ENCODE results near the gene FTHL17. TPM values are rescaled to one million over a fixed set of nuclear protein-coding genes. Genes with fewer than 3 reads are reported as not detected.

Gene FTHL17
- total RNA-seq, 1 donor from 2014 or later = not detected

DNA sequence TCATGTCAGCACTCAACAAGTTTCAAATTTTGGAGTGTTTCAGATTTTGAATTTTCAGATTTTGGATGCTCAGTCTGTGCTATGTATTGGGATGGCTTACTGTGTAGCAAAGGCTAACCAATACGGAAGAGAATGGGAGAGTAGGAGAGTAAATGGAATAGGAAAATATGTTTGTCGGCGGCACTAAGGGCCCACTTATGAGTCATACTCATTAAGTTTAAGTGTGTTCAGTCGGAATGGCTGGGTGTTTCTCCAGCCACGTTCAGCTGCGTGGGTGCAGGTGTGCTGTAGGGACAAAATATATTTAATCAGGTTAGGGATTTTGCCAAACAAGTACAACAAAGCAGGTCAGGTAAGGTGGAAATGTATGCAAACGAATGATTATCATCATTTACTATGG lies 13.6 kb downstream of the FTHL17 start:
- no peak for DNase-seq (ENCODE audit: low read depth)
- Histone ChIP-seq H3K27me3 (ENCODE audit: control insufficient read depth, insufficient read depth, low read length) (no peaks in the 10 kb centered on the region), H3K36me3 (ENCODE audit: control insufficient read depth, insufficient read depth, low read length) (no peaks in the 10 kb centered on the region), H3K4me3 (ENCODE audit: low read depth, low read length) (no peak overlapping the region)
- TF ChIP-seq, protein P1, sequence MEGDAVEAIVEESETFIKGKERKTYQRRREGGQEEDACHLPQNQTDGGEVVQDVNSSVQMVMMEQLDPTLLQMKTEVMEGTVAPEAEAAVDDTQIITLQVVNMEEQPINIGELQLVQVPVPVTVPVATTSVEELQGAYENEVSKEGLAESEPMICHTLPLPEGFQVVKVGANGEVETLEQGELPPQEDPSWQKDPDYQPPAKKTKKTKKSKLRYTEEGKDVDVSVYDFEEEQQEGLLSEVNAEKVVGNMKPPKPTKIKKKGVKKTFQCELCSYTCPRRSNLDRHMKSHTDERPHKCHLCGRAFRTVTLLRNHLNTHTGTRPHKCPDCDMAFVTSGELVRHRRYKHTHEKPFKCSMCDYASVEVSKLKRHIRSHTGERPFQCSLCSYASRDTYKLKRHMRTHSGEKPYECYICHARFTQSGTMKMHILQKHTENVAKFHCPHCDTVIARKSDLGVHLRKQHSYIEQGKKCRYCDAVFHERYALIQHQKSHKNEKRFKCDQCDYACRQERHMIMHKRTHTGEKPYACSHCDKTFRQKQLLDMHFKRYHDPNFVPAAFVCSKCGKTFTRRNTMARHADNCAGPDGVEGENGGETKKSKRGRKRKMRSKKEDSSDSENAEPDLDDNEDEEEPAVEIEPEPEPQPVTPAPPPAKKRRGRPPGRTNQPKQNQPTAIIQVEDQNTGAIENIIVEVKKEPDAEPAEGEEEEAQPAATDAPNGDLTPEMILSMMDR (IDR thresholded peaks at IDR 0.05; ENCODE audit: insufficient read depth, low read length, poor library complexity, severe bottlenecking) = no peak

DNA sequence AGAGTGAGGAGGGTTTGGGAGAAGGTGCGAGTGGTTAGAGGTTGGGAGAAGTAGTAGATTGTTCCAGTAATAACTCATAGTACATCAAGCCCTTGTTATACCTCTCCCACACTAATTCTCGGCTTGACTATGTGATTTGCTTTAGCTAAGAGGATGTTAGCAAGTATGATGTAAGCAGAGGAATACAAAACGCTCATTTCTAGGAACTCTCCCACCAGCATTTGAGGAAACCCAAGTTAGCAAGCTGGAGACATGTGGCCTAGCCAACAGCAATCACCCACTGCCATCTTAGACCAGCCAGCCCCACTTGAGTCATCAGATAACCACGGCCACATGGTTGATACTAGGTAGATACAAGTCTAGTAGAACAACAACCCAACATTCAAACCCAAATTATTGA lies 14.2 kb downstream of the FTHL17 start:
- TF ChIP-seq, protein P1 (IDR thresholded peaks at IDR 0.05; ENCODE audit: insufficient read depth, low read length, poor library complexity, severe bottlenecking) = no peak
- Histone ChIP-seq H3K4me3 (ENCODE audit: low read depth, low read length) (no peak overlapping the region), H3K27me3 (ENCODE audit: control insufficient read depth, insufficient read depth, low read length) (no peaks in the 10 kb centered on the region), H3K36me3 (ENCODE audit: control insufficient read depth, insufficient read depth, low read length) (no peaks in the 10 kb centered on the region)
- DNase-seq (ENCODE audit: low read depth) = no peak

DNA sequence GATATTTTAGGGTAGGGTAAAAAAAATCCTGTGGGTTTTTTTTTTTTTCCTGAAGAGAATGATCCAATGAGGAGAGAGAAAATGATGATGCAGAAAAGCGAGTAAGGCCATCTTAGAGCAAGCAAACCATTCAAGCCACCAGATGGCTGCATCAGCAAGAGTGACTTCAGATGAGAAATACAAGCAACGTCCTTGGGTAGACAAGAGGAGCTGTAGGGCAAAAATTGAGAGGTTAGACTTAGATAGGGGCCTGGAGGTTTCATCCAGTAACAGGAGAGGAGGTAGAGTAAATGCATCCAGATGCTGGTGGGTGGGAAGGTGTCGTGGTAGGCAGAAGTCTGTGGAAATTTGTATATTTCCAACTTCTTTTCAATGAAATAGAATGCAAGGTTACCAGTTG lies 14.6 kb downstream of the FTHL17 start:
- no peaks in the 10 kb centered on the region for H3K36me3 ChIP-seq (ENCODE audit: control insufficient read depth, insufficient read depth, low read length)
- no peak for DNase-seq (ENCODE audit: low read depth)
- TF ChIP-seq, protein P1 (IDR thresholded peaks at IDR 0.05; ENCODE audit: insufficient read depth, low read length, poor library complexity, severe bottlenecking) = no peak
- H3K4me3 ChIP-seq (ENCODE audit: low read depth, low read length) = no peak overlapping the region
- H3K27me3 ChIP-seq (ENCODE audit: control insufficient read depth, insufficient read depth, low read length) = no peaks in the 10 kb centered on the region

DNA sequence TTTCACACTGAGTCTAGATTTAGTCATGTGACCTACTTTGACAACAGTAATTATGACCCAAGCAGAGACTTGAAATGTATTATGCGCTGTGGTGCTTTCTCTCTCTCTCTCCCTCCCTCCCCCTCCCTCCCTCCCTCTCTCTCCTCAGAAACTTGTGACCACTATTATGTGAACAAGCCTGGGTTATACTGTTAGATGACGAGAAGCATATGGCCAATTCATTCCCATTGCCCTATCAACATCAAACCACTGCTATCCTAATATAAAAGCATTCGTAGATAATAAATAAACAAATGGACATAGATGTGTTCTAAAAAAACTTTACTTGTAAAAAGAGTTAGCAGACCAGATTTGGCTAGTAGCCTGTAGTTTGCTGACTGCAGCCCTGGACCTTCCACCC lies 18.2 kb downstream of the FTHL17 start:
- no peak for DNase-seq (ENCODE audit: low read depth)
- Histone ChIP-seq H3K36me3 (ENCODE audit: control insufficient read depth, insufficient read depth, low read length) (no peaks in the 10 kb centered on the region), H3K4me3 (ENCODE audit: low read depth, low read length) (no peak overlapping the region), H3K27me3 (ENCODE audit: control insufficient read depth, insufficient read depth, low read length) (no peaks in the 10 kb centered on the region)
- TF ChIP-seq, protein P1 (IDR thresholded peaks at IDR 0.05; ENCODE audit: insufficient read depth, low read length, poor library complexity, severe bottlenecking) = no peak

DNA sequence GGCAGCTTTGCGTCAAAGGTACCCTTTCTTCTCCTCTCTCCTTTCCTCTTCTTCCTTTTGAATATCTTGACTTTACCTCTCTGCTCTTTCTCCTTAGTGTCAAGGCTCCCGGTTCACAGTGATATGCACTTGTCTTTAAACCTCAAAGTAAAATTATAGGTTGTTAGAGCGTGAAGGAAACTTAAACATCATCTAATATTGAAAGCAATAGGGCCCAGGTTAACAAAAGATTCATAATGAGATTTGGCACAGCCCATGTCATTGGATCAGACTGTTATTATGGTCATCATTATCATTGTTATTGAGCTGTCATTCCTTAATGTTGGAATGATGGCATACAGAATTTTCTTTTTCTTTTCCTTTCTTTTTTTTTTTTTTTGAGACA lies 32.5 kb downstream of the FTHL17 start:
- no peaks in the 10 kb centered on the region for H3K27me3 ChIP-seq (ENCODE audit: control insufficient read depth, insufficient read depth, low read length)
- no peak for DNase-seq (ENCODE audit: low read depth)
- H3K36me3 ChIP-seq (ENCODE audit: control insufficient read depth, insufficient read depth, low read length) = no peaks in the 10 kb centered on the region
- H3K4me3 ChIP-seq (ENCODE audit: low read depth, low read length) = no peak overlapping the region
- TF ChIP-seq, protein P1 (IDR thresholded peaks at IDR 0.05; ENCODE audit: insufficient read depth, low read length, poor library complexity, severe bottlenecking) = no peak

DNA sequence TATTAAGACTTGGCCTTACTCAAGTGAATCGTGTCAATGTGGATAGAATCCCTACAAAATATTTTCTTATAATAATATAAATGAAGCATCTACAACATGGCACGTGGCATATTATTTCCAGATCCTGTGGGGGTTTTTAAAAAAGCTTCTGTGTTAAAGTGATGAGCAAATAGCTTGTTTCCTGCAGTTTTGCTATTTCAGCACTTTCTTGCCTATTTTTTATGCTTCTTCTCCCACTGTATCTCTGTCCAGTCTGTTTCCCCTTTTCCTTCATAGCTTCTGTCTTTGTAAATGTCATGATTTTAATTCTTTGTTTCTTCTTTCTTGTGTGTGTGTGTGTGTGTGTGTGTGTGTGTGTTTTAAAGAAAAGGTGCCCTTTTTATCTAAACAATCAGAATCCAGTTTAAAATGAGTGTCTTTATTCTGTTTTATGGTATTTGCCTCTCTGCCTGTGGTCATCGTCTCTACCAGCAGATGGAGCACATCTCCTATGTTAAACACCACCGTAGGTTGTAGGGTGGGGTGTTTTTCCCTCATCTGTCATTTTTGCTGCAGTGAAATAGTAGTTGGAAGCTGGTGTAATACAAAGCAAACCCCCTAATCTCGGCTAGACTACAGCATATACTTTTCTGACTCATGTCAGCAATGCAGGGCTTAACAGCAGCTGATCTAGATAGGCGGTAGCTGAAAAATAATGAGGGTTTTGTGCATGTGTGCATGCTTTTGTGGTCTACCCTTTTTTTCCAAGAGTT lies 33.1 kb downstream of the FTHL17 start:
- TF ChIP-seq, protein P1 (IDR thresholded peaks at IDR 0.05; ENCODE audit: insufficient read depth, low read length, poor library complexity, severe bottlenecking) = peak; percentile 59
- Histone ChIP-seq H3K36me3 (ENCODE audit: control insufficient read depth, insufficient read depth, low read length) (no peaks in the 10 kb centered on the region), H3K27me3 (ENCODE audit: control insufficient read depth, insufficient read depth, low read length) (no peaks in the 10 kb centered on the region), H3K4me3 (ENCODE audit: low read depth, low read length) (no peak overlapping the region)
- no peak for DNase-seq (ENCODE audit: low read depth)

Data from kidney epithelial cell (primary cell).